GM12801 (cell line): ENCODE results near the gene UMODL1.

Source experiments
- CTCF ChIP-seq: IDR thresholded peaks from one replicate; pipeline ENCODE4 v1.5.1; 2011; ENCODE audit warnings: control low read depth; ENCODE audit not compliant: insufficient read length; ENCODE audit errors: extremely low read depth

The UMODL1 gene

DNA sequence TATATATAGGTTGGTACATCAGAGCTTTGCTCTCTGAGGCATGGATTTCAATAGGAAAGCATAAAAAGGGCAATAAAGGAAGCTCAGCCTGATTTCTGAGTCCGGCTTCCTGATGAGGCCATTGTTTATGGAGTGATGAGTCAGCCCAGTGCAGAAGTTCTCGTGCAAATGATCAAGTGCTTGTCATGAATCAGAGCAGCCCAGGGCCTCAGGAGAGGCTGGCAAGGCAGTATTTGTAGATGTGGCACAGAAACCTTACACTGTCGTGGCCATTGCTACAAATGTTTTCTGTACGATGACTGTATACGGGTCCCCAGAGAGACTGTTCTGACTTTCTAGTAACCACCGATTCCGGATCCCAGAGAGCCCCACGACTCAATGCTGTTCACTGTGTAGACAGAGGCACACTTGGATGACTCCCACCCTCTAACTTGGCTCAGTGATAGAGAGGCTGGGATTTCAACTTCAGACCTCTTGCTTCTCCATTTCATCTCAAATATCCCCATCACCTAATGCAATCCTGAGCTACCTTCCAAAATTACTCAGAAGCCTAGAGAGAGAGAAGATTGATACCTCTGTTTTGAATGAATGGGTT, 26.8 kb downstream of the UMODL1 start:
- TF ChIP-seq CTCF, result no peak

- TF ChIP-seq CTCF, result no peak
Measured at GRCh38 chr21:42098957-42099505, 27.9 kb downstream of the UMODL1 start.

DNA sequence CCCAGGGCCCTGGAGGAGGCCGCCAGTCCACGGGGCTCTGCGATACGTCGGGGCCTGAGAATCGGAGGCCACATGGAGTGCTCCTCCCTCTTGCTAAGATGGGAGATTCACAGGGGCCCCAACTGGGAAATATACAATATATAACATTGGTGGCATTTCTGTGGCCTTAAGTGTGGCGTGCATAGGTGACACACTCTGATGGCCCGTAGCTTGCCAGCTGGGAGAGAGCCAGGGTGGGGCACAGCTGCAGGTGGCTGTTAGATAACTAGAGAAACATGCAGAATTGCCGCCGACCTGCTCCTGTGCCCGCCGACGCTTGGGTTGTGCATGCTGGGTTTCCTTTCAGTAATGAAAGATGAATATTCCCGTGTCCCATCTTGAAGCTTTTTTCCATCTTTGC, 30.1 kb downstream of the UMODL1 start:
- no peak for TF ChIP-seq CTCF

DNA sequence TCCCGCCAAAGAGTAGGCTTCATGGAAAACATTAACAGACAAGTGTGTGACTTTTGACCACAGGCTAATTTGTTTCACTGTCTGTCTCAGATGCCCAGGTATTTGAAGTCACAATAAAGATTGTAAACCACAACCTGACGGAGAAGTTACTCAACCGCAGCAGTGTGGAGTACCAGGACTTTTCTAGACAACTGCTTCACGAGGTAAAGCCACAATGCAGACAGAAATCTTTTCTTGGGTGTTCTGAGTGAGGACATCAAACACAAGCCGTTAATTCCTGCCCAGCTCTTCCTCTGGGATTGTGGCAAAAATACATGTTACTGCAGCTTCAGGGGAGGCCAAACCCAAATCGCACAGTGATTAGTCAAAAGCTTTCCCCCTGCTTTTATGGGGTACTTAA, 31.0 kb downstream of the UMODL1 start:
- TF ChIP-seq CTCF, result no peak

DNA sequence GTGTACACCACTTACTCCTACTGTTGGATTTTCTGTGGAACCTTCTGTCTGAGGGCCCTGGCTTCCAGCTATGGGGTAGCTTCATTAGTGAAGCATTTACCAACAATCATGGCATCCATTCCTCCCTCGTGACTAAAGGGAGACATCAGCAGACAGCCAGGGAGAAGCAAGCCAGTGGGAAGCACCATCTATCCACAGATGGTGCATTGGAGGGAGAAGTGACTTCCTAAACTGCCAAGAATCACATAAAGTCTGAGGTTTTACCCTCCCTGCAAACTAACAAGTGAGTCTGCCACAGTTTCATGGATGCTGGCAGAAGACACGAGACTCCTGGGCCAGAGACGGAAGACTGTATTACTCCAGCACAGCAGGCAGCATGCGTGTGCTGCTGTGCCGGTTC, 31.4 kb downstream of the UMODL1 start:
- TF ChIP-seq CTCF, result no peak

- no peak for TF ChIP-seq CTCF
Measured at GRCh38 chr21:42102991-42103390, 31.9 kb downstream of the UMODL1 start.

DNA sequence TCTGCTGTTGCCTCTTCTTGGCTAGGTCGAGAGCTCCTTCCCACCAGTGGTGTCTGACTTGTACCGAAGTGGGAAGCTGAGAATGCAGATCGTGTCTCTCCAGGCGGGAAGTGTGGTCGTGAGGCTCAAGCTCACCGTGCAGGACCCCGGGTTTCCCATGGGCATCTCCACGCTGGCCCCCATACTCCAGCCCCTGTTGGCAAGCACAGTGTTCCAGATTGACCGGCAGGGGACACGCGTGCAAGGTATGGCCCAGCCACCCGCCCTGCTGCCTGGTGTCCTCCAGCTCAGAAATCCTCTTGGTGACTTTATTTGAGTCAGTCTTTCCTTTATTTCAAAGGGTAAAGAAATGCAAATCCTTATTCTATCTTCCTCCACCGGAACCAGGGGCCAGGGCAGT, 32.7 kb downstream of the UMODL1 start:
- no peak for TF ChIP-seq CTCF
